Cerebellar cortex (tissue), 1 donor: ENCODE measurements around the gene CDH23.

Source experiments
- DNase-seq: peaks from one replicate; pipeline ENCODE4 v3.0.0-alpha.2; 2015; ENCODE audit warnings: low spot score

The CDH23 gene

GRCh38 chr10:71392791-71393781, 3.6 kb upstream of the CDH23 start:
- no peak for DNase-seq

- no peak for DNase-seq
Observed at GRCh38 chr10:71393841-71394475, 2.8 kb upstream of the CDH23 start.

DNA sequence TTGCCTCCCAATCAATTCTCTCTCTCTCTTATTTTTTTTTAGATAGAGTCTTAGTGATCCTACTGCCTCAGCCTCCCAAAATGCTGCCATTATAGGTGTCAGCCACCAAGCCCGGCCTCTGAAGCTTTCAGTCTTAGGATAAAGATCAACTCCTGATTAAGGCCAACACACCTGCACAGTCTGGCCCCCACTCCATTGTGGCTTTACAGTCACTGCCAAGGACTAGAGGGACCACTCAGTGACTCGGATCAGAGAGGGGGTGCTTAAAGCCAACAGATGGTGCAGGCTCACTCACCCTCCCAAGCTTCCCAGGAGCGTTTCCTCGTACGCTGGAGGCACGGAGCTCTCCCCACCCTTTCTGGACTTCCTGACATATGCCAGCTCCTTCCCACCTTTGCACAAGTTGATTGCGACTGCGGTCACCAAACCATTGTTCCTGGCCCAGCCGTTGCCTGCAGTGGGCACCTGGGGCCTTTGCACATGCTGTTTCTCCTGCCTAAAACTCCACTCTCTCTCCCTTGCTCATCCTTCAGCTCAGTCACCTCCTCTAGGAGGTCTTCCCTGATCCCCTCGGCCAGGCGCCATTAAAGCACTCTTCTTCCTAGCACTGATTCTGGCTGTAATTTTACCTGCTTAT, 1.7 kb upstream of the CDH23 start:
- DNase-seq: no peak

DNA sequence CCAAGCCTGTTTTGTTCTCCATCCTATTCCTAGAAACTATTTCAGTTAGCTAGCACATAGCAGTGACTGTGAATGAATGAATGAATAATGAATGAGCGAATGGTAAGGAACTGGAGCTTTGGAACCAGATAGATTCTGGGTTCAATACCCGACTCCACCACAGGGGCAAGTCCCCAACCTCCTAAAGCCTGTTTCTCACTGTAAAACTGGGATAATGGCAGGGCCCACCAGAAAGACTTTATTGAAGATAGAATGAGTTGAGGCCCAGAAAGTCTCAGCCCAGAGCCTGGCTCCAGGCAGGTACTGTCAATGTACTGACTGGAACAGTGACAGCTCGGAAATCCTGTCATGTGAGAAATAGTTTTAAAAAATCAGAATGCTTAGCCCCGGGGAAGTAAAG, 1.1 kb upstream of the CDH23 start:
- no peak for DNase-seq

DNA sequence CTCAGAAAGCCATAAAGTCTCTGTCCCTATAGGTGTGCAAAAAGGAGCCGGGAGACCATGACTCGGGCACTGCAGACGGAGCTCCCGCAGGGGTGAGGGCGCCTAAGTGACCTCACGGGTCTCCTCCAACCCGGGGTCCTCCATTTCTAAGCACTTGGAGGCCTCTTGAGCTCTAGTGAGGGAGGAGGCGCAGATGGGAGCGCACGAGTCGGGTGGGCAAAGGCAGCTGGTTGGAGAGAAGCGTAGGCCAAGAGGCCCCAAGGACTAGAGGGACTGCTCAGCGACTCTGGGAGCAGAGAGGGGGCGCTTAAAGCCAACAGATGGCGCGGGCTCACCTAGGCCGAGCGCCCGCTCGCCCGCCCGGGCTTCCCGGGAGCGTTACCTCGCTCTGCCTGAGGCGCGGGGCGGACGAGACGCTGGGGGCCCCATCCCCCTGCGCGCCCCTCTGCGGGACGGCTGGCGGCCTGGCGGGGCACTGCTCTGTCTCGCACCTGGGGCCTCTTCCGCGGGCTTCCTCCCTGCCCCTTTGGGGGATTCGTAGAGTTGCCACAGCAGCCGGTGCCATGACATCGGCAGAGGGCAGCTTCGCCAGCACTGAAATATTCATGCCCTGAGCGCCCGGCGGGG, 523 bp upstream of the CDH23 start:
- peak; percentile 86 for DNase-seq

GRCh38 chr10:71397296-71398212, 834 bp downstream of the CDH23 start:
- peak; percentile 32 for DNase-seq

DNA sequence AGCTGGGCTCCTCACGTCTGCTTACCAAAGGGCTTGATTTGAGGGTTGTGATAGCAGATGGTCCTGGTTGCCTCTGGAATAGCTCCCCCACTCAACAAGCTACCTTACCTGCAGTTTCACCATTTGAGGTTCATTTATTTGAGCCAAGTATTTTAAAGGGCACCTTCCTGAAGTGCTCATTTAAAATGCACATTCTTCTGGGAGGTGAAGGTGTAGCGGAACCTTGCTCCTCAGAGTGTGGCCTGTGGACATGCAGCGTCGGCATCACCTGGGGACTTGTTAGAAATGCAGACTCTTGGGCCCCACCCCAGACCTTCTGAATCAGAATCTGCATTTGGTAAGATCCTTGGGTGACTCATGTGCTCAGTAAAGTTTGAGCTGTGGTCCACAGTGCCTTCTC, 2.3 kb downstream of the CDH23 start:
- DNase-seq: no peak

DNA sequence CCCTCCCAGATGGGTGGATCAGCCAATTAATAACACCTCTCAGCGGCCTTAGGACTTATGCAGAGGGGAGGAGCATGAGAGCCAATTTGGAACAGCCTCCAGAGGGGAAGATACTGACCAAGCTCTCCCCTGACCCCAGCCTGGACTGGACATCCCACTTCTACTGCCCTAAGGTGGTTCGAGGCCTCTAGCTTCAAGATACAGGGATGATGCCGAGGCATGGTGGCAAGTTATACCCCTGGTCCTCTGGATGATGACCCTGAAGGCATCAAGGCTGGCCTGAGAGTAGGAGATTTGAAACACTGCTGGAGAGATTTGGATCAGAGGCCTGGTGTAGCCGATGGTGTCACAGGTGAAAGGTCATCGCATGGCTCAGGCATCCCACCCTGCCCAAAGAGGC, 3.2 kb downstream of the CDH23 start:
- DNase-seq: no peak

GRCh38 chr10:71401056-71401455, 4.3 kb downstream of the CDH23 start:
- no peak for DNase-seq

DNA sequence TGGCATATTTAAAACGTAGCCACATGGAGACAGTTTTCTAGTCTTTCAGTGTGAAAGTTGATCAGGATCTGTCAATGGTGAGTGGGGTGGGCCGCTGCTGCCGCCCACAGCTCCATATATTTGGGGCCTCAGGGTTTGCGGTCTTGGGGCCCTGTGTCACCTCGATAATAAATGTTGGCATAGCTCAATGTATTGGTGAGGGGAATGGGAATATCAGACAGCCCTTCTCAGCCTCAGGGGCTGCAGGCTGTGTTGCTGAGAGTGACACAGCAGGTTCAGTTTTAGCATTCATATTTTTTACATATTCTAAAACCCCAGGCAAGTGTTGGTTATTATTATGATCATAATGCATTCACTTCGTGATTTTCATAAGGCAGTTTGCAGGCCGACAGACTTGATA, 5.3 kb downstream of the CDH23 start:
- DNase-seq: no peak

DNA sequence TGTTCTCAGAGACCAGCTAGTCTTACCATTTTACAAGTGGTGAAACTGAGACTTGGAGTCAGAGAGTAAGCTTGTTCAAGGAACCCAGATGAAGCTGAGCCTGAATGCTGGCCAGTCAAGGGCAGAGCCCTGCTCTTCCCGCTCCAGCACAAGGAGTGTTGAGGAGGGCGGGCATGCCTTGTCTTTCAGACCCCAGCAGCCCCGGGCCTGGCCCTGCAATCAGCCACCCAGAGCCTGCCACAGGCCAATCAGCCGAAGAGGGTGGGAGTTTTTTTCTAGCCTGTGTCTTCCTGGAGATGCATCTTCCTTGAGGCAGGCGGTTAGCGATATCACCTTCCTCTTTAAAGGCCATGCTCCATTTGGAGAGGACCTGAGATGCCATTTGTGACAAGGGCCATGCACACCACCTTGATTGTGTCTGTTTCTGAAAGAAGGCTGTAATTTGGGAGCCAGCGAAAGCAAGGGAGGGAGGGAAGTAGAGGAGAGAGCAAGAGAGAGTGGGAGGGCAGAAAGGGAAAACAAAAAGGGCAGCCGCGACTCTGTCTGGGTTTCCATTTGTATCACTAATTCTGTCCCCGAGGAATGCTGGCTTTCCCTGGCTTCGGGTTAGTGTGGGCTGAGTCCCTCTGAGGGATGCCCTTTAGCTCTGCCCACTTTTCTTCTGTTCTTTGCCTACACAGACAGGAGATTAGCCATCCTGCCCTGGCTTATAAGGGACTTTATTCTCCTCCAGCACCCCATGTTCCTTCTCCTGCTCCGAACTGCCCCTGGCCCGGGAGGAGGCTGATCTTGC, 8.0 kb downstream of the CDH23 start:
- DNase-seq: no peak

DNA sequence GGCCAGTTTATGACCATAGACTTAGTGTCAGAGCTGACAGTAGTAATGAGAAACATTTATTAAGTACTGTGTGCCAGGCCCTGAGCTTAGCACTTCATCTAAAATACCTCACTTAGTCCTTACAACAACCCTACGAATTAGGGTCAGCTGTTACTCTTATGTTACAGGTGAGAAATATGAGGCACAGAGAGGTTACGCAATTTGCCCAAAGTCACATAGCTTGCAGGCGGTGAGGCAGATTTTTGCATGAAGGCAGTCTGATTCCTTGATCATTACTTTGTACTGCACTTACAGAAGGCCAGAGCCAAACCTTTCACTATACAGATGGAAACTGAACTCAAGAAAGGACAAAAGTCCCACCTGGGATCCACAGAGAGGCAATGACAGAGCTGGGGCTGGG, 10.2 kb downstream of the CDH23 start:
- DNase-seq: no peak

GRCh38 chr10:71408436-71409225, 11.9 kb downstream of the CDH23 start:
- no peak for DNase-seq

DNA sequence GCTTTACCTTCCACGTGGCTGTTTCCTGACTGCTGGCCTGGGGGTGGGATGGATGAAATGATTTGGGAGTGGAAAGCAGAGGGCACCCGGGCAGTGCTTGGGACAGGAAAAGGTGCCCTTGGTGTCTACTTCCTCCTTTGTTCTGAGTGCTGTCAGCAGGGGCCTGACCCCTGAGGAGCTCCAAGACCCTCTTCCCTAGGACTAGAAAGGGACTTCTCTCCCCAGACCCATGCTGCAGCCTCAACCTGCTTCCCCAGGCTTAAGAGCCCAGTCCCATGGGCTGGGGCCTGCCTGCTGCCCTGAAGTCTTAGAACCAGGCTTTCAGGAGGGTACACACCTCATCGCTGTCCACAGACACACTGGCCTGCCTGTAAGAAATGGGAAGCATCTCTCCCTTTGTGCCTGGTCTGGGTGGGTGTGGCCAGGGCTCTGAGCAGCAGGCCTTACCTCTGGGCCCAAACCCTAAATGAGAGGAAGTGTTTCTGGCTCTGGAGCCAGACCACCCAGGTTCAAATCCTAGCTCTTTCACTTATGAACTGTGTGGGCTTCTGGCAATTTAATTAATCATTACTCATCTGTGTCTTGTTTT, 12.9 kb downstream of the CDH23 start:
- no peak for DNase-seq

- DNase-seq: no peak
Observed at GRCh38 chr10:71413581-71413980, 16.9 kb downstream of the CDH23 start.

- DNase-seq: no peak
Observed at GRCh38 chr10:71414359-71414758, 17.6 kb downstream of the CDH23 start.

- no peak for DNase-seq
Observed at GRCh38 chr10:71419002-71419540, 22.4 kb downstream of the CDH23 start.

DNA sequence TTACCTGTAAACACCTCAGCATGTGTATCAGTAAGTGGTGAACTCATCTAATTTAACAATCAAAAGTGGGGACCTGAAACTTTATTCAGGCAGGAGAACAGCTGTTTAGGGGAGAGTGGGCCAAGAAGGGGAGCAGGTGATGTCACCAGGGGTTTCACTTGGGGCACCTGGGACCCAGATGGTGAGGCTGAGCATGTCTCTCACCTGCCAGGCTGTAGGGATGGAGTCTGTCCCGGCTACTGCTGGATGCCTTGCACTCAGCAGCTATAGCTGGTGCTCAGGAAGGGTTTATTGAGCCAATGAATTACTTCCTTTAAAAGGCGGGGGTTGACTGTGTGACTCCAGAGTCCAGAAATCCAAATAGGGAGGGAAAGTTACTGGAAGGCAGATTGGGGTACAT, 23.0 kb downstream of the CDH23 start:
- no peak for DNase-seq

- DNase-seq: no peak
Observed at GRCh38 chr10:71421075-71421434, 24.3 kb downstream of the CDH23 start.
